ENCODE results near the gene HYAL1.
"Not testable (repeated sequence)": the region's sequence is repeated elsewhere in the genome, so short reads cannot be mapped to it uniquely, and the experiment has no call there.

Gene HYAL1

DNA sequence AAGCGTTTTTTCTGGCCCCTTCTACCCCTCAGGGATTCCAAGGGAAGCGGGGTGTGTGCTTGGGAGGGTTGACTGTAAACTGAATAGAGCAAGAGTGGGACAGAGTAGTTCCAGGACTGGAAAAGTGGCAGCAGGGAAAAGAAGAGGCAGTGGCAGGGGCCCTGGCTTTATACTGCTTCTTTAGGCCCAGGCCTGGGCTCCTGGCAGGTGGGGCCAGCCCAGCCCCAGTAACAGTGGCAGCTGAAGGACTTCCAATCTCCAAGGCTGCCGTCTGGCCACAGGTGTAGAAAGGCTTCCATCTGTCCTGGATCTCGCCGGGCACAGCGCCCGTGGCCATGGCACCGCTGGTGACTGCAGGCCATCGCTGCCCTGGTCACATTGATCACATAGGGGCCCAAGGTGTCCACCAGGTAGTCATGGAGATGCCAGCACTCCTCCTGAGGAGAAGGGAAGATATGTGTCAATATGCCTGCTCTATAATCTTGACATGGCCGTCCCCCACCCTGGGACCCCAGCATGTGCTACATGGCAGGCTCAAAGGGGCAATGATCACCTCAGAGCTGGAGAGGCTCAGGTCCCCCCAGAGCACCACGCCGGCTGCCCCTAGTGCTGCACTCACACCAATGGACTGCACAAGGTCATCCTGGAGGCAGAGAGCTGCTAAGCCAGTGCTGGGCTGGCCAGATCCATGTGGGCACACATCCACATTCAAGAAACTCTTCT, 10.1 kb downstream of the HYAL1 start:
- no peak for DNase-seq

DNA sequence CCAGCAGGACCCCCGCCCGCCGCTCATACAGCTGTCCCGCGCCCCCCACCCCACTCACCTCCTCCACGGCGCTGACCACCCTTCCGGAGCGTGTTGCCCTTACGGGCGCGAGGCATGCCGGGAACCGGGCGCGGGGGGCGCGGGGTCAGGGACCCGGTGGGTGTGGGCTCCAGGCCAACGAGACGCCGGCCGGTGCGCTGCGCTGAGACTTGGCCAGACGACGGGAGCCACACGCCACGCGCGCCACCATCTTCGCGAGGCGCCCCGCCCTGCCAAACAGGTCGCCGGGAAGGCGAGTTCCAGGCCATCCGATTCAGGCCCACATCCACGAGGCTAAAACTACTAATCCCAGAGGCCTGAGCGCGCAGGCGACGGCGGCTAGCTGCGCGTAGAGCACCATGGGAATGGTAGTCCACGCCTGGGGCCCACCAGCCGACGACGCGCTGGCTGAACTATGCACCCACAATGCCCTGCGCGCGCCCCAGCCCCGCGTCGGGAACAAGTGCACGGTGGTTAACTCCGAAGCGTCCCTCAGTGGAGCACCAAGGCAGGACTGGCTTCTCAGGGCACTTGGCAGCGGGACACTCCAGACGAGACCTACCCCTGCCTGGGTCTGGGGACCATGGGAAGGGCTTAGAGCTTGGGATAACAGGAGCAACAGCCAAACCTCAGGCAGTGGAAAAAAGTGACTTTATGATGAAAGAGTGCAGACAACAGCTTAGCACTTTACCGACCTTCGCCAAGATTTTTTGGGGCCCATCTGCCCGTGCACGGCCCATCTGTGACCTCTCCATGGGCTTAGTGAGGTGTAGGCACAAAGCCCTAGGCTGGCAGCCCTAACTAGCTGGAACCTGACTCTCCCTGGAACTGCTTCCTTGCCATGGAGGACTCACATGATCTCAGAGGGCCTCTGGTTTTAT, 11.0 kb downstream of the HYAL1 start, which contains the start of gene IFRD2:
IFRD2 (minus strand) TSS at position 271 of the 920 bp plus-strand sequence; CDS start at position 116, 155 bp downstream.
- peak; percentile 90 to 98 (median 94) for DNase-seq

DNA sequence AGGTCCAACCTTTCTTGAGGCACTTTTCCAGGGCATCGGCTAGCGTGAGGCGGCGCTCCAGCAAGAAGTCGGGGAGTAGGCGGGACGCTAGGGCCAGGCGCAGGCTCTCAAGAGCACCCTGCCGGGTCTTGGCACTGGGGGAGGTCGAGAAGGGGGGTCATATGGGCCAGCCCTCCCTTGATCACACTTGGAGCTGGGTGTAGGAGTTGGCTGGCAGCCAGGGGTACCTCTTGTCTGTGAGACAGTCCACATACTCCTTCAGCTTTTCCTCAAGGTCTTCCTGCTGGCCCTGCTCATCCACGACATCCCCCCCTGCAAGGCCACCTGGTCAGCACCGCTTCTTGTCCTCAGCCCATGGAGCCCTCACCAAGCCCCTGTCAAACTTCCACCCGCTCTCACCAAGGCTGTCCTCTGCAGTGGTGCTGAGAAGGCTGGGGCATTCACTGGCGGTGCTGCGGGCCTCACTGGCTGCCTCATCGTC, 13.2 kb downstream of the HYAL1 start:
- DNase-seq: no peak

DNA sequence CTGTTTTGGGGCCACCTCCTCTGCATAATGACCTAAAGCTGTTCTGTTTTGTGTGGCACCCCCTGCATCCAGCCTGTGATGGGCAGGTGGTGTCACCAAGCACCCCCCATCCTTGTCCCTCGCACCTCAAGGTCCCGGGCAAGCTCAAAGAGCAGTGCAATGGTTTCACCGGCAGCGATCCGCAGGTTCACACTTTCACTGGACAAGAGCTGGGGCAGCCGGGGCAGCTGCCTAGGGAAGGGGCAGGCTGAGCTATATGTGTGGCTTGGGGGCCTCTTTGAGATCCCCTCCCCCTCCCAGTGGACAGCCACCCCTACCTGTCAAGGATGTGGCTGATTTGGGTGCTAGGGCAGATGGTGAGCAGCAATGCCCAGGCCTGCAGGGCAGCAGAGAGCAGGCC, 14.2 kb downstream of the HYAL1 start:
- no peak for DNase-seq

DNA sequence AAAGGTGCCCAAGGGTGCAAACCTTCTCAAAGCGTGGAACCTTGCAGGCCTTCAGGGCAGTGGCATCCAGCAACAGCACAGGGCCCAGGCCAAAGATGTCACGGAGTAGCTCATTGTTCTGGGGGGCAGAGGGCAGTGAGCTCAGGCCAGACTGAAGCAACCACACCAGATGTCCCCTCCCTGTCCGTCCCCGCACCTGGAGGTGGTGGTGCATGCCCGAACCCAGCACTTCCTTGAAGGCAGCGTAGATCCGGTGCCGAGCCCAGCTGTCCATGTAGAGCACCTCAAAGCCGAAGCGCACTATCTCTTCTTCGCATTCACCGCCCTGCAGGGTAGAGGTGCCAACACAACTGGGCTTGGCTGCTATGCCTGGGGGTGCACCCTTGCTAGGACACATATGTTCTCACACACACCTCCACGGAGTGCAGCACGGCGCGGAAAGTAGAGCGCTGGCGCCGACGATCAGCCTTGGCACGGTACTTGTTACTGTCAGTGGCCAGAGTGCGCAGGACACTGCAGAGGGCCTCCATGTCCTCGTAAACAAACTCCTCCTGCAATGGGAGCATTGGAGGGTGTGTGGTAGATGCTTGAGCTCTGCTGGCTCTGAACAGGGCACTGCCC, 14.9 kb downstream of the HYAL1 start:
- no peak for DNase-seq

DNA sequence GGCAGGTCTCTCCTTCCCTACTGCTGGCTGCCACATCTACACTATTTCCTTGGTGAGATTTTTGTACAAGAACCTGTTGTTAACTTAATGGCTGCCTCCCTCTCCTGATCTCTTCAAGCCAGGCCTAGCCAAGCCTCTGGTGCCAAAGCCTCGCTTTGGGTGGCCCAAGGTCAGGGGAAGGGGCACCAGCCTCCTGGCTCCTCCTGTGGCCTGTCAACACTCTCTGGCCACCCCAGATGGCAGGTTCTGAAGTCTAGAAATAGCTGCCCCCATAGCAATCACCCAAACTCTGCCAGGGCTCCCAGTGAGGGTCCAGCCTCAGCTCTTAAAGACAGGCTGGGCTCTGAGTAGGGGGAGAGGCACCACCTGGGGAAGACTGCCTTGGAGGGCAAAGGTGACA, 16.1 kb downstream of the HYAL1 start:
- DNase-seq: no peak

DNA sequence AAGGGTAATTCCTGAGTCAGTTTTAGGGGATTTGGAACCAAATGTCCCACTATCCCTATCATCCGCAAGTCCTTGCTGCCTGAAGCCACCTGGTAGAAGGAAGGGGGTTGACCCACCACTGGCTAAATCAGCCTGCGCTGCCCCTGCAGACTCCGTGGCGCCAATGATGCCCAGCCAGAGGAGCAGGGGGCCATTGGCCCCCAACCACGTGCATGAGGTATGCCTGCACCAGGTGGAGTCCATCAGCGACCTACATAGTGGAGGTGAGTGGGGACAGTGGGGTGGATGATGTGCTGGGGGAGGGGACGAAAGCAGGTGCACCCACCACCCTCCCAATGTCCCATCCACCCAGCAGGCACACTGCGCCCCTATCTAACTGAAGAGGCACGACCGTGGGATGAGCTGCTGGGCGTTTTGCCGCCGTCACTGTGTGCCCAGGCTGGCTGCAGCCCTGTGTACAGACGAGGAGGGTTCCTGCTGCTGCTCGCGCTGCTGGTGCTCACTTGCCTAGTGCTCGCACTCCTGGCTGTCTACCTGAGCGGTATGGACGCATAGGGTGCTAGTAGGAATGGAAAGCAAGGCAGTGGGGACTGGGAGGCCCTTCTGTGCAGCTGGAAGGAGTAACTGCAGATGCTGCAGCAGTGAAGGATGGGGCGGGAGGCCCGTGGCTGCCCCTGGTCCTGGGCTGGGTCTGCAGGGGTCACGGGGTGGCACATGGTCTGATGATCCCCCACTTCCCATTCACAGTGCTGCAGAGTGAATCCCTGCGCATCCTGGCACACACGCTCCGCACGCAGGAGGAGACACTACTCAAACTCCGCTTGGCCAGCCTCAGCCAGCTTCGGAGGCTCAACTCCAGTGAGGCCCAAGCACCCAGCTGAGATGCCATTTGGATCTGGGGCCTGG, 16.8 kb downstream of the HYAL1 start:
- DNase-seq: no peak

DNA sequence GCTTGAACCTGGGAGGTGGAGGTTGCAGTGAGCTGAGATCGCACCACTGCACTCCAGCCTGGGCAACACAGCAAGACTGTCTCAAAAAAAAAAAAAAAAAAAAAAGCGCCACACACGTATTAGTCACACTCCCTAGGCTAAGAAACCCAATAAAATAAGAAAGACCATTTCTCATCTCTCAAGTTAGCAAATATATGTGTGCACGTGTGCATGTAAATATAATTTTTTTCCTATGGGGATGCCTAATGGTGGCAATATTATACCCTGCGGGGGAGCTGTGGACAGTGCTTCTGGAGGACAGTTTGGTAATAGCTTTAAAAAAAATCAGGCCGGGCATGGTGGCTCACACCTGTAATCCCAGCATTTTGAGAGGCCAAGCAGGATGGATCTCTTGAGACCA, 19.3 kb downstream of the HYAL1 start:
- not testable (repeated sequence) for DNase-seq

DNA sequence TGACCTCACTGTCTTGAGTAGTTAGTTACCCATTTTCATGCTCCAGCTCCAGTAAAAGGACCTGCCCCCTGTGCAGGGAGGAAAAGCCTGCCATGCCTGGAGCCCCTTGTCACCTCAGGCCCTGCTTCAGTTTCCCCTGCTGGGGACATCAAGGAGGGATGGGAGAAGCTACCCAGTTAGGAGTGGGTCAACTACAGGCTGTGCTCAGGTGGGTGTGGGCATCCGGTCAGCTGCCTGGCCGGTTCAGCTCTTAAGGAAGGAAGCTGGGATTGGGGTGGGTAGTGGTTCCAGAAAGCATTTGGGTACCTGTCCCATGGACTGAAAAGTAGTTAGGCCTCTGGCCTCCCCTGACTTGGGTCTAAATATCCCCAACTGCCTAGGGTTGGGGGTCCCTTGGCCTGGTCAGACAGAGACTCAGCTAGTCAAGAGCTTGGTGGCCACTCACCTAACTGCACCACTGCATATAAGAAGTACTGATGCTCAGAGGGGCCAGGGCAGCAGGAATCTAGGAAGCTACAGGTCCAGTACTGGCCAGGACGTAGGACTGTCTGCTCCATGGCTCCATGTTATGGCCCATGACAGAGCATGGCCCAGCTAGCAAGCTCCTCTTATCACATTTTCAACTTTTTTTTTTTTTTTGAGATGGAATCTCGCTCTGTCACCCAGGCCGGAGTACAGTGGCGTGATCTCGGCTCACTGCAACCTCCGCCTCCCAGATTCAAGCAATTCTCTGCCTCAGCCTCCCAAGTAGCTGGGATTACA, 23.9 kb downstream of the HYAL1 start:
- no peak for DNase-seq

DNA sequence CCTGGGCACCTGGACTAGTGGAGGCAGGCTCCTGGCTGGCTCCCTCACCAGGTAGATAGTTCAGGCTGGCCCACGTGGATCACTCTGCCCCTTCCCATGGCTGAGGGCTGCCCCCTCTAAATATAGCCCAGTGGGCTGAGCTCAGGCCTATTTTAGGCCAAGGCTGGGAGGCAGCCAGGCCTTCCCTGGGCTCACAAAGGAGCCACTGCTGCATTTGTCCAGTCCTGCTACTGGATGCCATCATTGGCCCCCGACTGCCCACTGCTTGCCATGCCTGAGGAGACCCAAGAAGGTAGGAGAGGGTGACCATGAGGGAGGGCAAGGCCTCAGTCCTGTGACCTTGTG, 24.5 kb downstream of the HYAL1 start, which contains the start of gene LSMEM2:
LSMEM2 (plus strand) TSS at position 208 of the 345 bp plus-strand sequence; CDS start at position 235, 27 bp downstream.
- no peak for DNase-seq

DNA sequence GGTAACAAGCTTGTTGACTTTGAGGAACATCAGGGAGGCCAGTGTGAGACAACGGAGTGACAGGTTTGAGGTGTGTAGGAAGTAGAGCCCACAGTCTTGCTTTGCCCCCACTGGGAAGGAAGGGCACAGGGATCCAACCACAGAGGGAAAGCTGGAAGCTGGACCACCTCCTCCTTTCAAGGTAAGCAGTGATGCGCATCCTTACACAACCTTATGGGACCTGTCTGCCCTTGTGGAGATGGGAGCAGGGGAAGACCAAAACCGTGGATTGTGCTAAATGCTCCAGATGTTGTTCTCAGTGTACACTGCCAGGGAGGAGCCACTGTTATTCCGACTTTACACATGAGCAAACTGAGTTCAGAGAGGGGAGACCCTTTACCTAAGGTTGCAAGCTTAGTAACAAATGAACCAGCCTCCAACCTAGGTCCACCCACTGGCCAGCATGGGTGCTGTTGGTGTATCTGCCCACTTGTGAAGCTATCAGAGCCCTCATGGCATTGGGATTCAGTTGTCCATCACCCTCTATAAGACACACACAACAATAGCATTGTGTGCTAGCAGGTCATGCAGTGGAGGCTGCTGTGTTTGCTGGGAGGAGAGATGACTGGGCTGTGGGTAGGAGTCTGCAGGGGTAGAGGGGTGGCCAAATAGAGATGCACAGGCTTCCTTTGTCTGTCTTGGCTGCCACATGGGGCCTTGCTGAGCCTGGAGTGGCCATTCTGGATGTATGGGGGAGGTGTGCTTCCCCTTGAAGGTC, 25.1 kb downstream of the HYAL1 start:
- no peak for DNase-seq

DNA sequence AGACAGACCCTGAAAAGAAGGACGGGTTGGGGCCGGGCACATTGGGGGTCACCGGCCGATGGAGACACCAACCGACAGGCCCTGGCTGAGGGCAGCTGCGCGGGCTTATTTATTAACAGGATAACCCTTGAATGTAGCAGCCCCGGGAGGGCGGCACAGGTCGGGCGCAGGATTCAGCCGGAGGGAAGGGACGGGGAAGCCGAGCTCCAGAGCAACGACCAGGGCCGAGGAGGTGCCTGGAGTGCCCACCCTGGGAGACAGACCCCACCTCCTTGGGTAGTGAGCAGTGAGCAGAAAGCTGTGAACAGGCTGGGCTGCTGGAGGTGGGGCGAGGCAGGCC, 26.6 kb downstream of the HYAL1 start:
- no peak for DNase-seq

DNA sequence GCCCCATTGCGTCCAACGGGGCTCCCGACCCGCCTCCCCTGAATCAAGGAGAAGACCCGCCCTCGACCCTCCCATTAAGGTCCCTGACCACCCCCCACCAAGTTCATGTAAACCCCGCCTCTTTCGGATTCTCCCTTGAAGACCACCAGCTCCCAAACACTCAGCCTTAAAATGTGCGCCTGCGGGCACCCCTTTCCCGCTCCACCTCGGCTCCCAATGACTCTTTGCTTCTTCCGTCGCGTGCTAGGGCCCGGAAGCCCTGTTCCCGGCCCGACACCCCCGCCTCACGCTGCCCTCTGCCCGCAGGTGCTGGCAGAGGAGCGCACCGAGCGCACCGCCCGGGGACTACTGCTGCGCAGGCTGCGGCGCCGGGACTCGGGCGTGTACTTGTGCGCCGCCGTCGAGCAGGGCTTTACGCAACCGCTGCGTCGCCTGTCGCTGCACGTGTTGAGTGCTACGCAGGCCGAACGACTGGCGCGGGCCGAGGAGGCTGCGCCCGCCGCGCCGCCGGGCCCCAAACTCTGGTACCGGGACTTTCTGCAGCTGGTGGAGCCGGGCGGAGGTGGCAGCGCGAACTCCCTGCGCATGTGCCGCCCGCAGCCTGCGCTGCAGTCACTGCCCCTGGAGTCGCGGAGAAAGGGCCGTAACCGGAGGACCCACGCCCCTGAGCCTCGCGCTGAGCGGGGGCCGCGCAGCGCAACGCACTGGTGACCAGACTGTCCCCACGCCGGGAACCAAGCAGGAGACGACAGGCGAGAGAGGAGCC, 27.2 kb downstream of the HYAL1 start:
- DNase-seq: peak in 1 of 5 donors; percentile 46

DNA sequence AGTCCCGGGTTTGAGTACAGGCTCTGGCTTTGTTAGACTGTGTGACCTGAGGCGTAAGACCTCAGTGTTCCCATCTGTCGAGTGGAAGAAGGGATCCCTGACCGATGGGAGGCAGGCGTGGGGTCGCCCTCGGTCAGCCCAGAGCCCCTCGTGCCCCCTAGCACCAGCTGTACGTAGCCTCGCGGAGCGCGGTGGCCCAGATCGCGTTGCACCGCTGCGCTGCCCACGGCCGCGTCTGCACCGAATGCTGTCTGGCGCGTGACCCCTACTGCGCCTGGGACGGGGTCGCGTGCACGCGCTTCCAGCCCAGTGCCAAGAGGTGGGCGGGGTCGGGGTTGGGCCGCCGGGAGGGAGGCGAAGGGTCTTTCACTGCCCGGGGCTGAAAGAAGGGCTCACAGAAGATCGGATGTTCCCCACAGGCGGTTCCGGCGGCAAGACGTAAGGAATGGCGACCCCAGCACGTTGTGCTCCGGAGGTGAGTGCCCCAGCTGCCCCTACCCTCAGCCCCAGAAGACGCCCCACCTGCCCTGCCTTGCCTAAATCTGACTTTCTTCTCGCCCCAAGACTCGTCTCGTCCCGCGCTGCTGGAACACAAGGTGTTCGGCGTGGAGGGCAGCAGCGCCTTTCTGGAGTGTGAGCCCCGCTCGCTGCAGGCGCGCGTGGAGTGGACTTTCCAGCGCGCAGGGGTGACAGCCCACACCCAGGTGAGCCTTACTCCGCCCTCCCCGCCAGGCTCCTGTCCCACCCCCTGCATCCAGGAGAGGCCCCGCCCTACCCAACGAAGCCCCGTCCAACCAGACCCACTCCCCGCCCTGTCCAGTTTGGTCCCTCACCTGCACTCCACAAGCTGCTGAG, 28.0 kb downstream of the HYAL1 start:
- DNase-seq: no peak

DNA sequence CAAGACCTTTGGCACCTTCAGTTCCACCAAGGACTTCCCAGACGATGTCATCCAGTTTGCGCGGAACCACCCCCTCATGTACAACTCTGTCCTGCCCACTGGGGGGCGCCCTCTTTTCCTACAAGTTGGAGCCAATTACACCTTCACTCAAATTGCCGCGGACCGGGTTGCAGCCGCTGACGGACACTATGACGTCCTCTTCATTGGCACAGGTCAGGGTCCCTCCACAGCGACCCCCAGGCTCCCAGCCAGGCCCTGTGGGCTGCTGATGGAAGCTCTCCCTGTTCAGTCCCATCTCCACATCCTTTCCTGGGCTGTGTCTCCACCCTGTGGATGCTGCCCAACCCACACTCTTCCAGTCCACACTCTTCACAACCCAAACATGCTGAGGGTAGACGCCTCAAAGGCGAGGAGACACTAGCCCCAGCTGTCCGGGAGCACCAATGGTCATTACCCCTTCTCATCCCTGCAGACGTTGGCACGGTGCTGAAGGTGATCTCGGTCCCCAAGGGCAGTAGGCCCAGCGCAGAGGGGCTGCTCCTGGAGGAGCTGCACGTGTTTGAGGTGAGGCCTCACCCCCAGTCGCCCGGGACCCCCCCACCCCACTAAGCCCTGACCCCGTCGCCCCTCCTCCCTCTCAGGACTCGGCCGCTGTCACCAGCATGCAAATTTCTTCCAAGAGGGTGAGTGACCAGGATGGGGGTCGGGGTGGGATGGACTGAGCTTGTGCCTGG, 28.8 kb downstream of the HYAL1 start:
- peak; percentile 35 to 72 (median 63) for DNase-seq

DNA sequence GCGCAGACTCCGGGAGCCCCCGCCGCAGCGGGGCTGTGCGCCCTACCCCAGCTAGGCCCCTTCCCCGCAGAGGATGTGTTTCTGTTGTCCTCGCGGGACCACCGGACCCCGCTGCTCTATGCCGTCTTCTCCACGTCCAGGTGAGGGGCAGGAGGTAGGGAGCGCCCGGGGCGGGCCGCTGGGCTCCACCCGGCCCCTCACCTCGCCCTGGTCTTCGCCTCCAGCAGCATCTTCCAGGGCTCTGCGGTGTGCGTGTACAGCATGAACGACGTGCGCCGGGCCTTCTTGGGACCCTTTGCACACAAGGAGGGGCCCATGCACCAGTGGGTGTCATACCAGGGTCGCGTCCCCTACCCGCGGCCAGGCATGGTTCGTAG, 29.7 kb downstream of the HYAL1 start:
- DNase-seq: no peak

DNA sequence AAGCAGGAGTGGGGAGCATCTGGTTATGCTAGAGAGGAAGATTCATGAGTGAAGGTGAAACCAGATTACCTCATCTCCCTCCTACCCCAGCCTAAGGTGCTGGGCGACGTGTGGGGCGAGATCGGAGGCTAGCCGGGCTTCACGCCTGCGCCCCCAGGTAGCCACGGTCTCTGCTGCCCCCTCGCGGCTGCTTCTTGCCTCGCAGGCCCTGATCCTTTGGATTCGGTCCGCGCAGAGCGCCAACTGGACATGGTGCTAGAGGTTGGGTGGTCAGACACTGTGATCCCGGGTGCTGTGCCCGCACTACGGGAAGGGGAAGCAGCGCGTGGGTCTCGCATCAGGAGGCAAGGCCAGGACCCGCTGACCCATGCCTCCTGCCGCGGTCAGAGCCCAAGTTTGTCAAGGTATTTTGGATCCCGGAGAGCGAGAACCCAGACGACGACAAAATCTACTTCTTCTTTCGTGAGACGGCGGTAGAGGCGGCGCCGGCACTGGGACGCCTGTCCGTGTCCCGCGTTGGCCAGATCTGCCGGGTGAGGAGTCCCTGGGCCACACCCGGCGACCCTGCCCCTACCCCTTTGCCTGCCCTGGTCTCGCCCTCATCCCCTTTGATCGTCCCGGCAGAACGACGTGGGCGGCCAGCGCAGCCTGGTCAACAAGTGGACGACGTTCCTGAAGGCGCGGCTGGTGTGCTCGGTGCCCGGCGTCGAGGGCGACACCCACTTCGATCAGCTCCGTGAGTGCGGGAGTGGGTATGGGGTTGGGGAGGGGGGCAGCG, 30.3 kb downstream of the HYAL1 start:
- DNase-seq: peak; percentile 70 to 84 (median 78)

Data from T-helper 1 cell (primary cell).